WTC11 (cell line): Measurements from ENCODE around the gene MYL11. TPM values are rescaled to one million over a fixed set of nuclear protein-coding genes. Genes with fewer than 3 reads are reported as not detected.
"Not testable (repeated sequence)": the region's sequence is repeated elsewhere in the genome, so short reads cannot be mapped to it uniquely, and the experiment has no call there.

Experiments used
- ATAC-seq: fragments of 200-7000 bp; cut with Tn5 transposase; 2 replicates; pipeline ENCODE4 v1.10.0; 2021; ENCODE audit warnings: mild to moderate bottlenecking, moderate library complexity
- CTCF ChIA-PET: fragments of 300-600 bp; sonication (Branson Sonifier 250); formaldehyde crosslinking; loops from one replicate; lab custom pipeline; 2021; ENCODE audit warnings: antibody characterized with exemption; lab: Charles Lee
- POLR2A ChIA-PET: fragments of 350-600 bp; sonication (Branson Sonifier 250); formaldehyde crosslinking; loops from one replicate; lab custom pipeline; 2021; ENCODE audit warnings: antibody characterized with exemption; lab: Charles Lee
- DNase-seq: peaks from one replicate; pipeline ENCODE4 v3.0.0; 2021; ENCODE audit warnings: low spot score
- H3K27ac Mint-ChIP-seq: 2 replicates; pipeline ENCODE4 v1.8.0; 2021; ENCODE audit warnings: mixed read lengths
- H3K27me3 Mint-ChIP-seq: 2 replicates; pipeline ENCODE4 v1.8.0; 2021; ENCODE audit warnings: low read depth, mild to moderate bottlenecking, moderate library complexity, mixed read lengths
- H3K36me3 Mint-ChIP-seq: 2 replicates; pipeline ENCODE4 v1.8.0; 2021; ENCODE audit warnings: mixed read lengths
- H3K4me1 Mint-ChIP-seq: 2 replicates; pipeline ENCODE4 v1.8.0; 2022; ENCODE audit warnings: mixed read lengths
- H3K4me3 Mint-ChIP-seq: 2 replicates; pipeline ENCODE4 v1.8.0; 2021; ENCODE audit warnings: mild to moderate bottlenecking, moderate library complexity, mixed read lengths
- H3K9me3 Mint-ChIP-seq: 2 replicates; pipeline ENCODE4 v1.8.0; 2021; ENCODE audit warnings: mixed read lengths
- ATF1 ChIP-seq: sonication (generic); formaldehyde crosslinking; IDR thresholded peaks from 2 replicates; pipeline ENCODE4 v1.8.1; 2023; ENCODE audit warnings: mild to moderate bottlenecking, moderate library complexity, missing genetic modification reagents
- FOXK1 ChIP-seq: sonication (generic); formaldehyde crosslinking; IDR thresholded peaks from 2 replicates; pipeline ENCODE4 v1.8.0; 2022; ENCODE audit warnings: mild to moderate bottlenecking, moderate library complexity, missing genetic modification reagents
- FOXP1 ChIP-seq: sonication (generic); formaldehyde crosslinking; IDR thresholded peaks from 2 replicates; pipeline ENCODE4 v1.8.0; 2022; ENCODE audit warnings: missing genetic modification reagents, mild to moderate bottlenecking, moderate library complexity, borderline replicate concordance
- GABPB1 ChIP-seq: sonication (generic); formaldehyde crosslinking; IDR thresholded peaks from 2 replicates; pipeline ENCODE4 v1.8.1; 2023; ENCODE audit warnings: mild to moderate bottlenecking, missing genetic modification reagents
- MYBL2 ChIP-seq: sonication (generic); formaldehyde crosslinking; IDR thresholded peaks from 2 replicates; pipeline ENCODE4 v1.8.1; 2023; ENCODE audit warnings: mild to moderate bottlenecking, moderate library complexity, missing genetic modification reagents
- SP1 ChIP-seq: sonication (generic); formaldehyde crosslinking; conservative IDR thresholded peaks from 2 replicates; pipeline ENCODE4 v1.8.1; 2022; ENCODE audit warnings: missing genetic modification reagents
- ZNF263 ChIP-seq: sonication (generic); formaldehyde crosslinking; IDR thresholded peaks from 2 replicates; pipeline ENCODE4 v1.8.1; 2022; ENCODE audit warnings: low read depth, mild to moderate bottlenecking, moderate library complexity, missing genetic modification reagents
- total RNA-seq: library from RNA; stranded (reverse); gene quantifications from 3 replicates; pipeline ENCODE4 v1.2.3, GENCODE V29; 2021
- TF ChIP-seq, protein P1 (sequence below): sonication (generic); formaldehyde crosslinking; IDR thresholded peaks from 2 replicates; pipeline ENCODE4 v1.8.1; 2022; ENCODE audit warnings: mild to moderate bottlenecking, moderate library complexity, missing genetic modification reagents
- TF ChIP-seq, protein P2 (sequence below): sonication (generic); formaldehyde crosslinking; IDR thresholded peaks from 2 replicates; pipeline ENCODE4 v1.8.0; 2023; ENCODE audit warnings: missing genetic modification reagents, mild to moderate bottlenecking, borderline replicate concordance
- TF ChIP-seq, protein P3 (sequence below): sonication (generic); formaldehyde crosslinking; IDR thresholded peaks from 2 replicates; pipeline ENCODE4 v1.8.1; 2023; ENCODE audit warnings: mild to moderate bottlenecking, moderate library complexity, missing genetic modification reagents
- TF ChIP-seq, protein P4 (sequence below): sonication (generic); formaldehyde crosslinking; IDR thresholded peaks from 2 replicates; pipeline ENCODE4 v1.8.1; 2023; ENCODE audit warnings: mild to moderate bottlenecking, missing genetic modification reagents
- TF ChIP-seq, protein P5 (sequence below): sonication (generic); formaldehyde crosslinking; IDR thresholded peaks from 2 replicates; pipeline ENCODE4 v1.8.0; 2022; ENCODE audit warnings: mild to moderate bottlenecking, missing genetic modification reagents

MYL11 gene
- total RNA-seq, 1 experiment from 2014 or later = 1.3 TPM

DNA sequence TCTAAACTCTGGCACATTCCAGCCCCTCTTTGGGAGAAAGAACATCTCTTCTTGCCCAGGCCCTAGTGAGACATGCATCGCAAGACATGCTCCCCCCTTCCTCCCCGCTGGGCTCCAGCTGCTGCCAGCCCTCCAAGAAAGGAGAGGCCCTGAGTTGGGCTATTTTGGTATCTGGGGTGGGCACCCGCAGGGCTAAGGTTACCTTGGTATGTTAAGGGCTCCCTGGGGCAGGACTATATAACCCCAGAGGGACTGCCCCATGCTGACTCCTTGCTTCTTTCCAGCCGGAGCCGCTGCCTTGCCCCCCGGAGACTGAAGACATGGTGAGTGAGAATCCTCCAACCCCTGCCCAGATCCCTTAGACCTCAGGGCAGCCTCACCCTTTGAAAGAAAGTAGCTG lies at the start of gene MYL11 (continued):
- no peak for TF ChIP-seq ATF1 (CRISPR knock-in tag)
- TF ChIP-seq, all 79 proteins: peak for 0

DNA sequence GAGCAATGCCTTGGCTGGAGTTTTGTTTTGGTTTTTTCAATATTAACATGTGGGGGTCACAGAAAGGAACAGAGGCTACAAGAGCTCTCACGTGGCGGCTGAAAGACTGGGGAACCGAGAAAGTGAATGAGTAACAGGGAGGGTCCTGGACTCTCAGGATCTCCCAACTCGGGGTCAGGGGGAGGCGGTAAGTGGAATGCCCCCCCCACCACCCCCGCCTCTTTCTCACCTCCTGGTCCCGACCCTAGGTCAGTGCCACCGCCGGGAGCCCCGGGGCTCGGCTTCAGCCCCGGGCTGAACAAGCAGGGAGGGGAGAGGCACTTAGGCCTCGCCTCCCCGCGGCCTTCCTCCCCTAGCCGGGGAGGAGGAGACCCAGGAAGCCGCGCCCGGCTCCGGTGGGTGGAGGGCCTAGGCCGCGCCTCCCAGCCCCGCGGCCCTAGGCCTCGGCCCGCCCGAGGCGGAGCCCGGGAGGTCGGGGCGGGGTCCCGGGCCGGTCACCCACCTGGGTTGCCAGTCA lies 40.1 kb upstream of the MYL11 start:
- H3K27ac Mint-ChIP-seq = peak overlapping the region; percentile 98
- H3K4me1 Mint-ChIP-seq = peaks cover 11% of the 10 kb centered on the region
- peak; percentile 96 for ATAC-seq
- peak; percentile 82 for DNase-seq
- H3K4me3 Mint-ChIP-seq = peak overlapping the region; percentile 95
- ChIA-PET CTCF (interaction anchor here (0.9 to 1.6 kb wide), 6 partner anchors 18 to 281 kb away, joined by 3 to 4 read pairs (median 4); partner anchors contain the start of genes DCTPP1 and ZNF48), POLR2A (interaction anchor here (1.4 to 1.5 kb wide), 2 partner anchors 83 to 95 kb away, joined by 4 to 5 read pairs; partner anchors contain the start of gene DCTPP1)
- H3K27me3 Mint-ChIP-seq, H3K36me3 Mint-ChIP-seq, H3K9me3 Mint-ChIP-seq: not testable (repeated sequence)

DNA sequence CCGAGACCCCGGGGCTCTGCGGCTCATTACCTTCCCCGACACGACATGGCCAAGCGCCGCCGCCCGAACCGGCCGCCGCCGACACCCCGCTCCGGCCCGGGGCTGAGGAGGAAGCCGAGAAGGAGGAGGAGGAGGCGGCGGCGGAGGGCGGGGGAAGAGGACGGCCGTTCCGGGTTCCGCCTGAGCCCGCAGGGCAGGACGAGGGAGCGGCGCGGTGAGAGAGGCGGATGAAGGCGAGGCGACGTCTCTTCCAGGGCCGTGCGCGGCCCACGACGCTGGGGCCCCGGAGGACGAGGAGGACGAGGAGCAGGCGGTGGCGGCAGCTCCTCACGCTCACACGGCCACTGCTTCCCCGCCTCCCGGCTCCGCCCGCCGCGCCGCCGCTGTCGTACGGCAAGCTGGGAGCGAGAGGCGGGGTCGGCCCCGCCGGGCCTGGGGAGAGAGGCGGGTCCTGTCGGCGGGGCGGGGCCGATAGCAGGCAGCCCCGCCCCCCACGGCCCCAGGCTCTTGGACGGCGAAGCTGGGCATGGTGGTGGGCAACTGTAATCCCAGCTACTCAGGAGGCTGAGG lies 39.5 kb upstream of the MYL11 start:
- H3K9me3 Mint-ChIP-seq, H3K27me3 Mint-ChIP-seq, H3K36me3 Mint-ChIP-seq: not testable (repeated sequence)
- Mint-ChIP-seq H3K4me3 (peak overlapping the region; percentile 67), H3K4me1 (peaks cover 15% of the 10 kb centered on the region)
- CTCF ChIA-PET = interaction anchor here (0.9 to 1.6 kb wide), 7 partner anchors 18 to 280 kb away, joined by 3 to 4 read pairs (median 3); partner anchors contain the start of genes DCTPP1 and ZNF48
- ATAC-seq (peak; percentile 82), DNase-seq (peak; percentile 86)
- TF ChIP-seq, protein P1, sequence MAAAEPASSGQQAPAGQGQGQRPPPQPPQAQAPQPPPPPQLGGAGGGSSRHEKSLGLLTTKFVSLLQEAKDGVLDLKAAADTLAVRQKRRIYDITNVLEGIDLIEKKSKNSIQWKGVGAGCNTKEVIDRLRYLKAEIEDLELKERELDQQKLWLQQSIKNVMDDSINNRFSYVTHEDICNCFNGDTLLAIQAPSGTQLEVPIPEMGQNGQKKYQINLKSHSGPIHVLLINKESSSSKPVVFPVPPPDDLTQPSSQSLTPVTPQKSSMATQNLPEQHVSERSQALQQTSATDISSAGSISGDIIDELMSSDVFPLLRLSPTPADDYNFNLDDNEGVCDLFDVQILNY (CRISPR knock-in tag) = peak; percentile 56; the same call in 1 of the 2 replicates
- TF ChIP-seq GABPB1 (CRISPR knock-in tag) (peak; percentile 24; the same call in 1 of the 2 replicates), SP1 (CRISPR knock-in tag) (peak; percentile 80), ZNF263 (CRISPR knock-in tag) (peak; percentile 50), FOXK1 (CRISPR knock-in tag) (peak; percentile 47; the same call in 1 of the 2 replicates), FOXP1 (CRISPR knock-in tag) (0 out of 2 replicates have a peak, but pooled peaks have one; percentile 37), MYBL2 (CRISPR knock-in tag) (peak; percentile 62; the same call in 1 of the 2 replicates)
- TF ChIP-seq, protein P2, sequence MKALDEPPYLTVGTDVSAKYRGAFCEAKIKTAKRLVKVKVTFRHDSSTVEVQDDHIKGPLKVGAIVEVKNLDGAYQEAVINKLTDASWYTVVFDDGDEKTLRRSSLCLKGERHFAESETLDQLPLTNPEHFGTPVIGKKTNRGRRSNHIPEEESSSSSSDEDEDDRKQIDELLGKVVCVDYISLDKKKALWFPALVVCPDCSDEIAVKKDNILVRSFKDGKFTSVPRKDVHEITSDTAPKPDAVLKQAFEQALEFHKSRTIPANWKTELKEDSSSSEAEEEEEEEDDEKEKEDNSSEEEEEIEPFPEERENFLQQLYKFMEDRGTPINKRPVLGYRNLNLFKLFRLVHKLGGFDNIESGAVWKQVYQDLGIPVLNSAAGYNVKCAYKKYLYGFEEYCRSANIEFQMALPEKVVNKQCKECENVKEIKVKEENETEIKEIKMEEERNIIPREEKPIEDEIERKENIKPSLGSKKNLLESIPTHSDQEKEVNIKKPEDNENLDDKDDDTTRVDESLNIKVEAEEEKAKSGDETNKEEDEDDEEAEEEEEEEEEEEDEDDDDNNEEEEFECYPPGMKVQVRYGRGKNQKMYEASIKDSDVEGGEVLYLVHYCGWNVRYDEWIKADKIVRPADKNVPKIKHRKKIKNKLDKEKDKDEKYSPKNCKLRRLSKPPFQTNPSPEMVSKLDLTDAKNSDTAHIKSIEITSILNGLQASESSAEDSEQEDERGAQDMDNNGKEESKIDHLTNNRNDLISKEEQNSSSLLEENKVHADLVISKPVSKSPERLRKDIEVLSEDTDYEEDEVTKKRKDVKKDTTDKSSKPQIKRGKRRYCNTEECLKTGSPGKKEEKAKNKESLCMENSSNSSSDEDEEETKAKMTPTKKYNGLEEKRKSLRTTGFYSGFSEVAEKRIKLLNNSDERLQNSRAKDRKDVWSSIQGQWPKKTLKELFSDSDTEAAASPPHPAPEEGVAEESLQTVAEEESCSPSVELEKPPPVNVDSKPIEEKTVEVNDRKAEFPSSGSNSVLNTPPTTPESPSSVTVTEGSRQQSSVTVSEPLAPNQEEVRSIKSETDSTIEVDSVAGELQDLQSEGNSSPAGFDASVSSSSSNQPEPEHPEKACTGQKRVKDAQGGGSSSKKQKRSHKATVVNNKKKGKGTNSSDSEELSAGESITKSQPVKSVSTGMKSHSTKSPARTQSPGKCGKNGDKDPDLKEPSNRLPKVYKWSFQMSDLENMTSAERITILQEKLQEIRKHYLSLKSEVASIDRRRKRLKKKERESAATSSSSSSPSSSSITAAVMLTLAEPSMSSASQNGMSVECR (CRISPR knock-in tag) = 0 out of 2 replicates have a peak, but pooled peaks have one; percentile 17
- TF ChIP-seq, protein P3, sequence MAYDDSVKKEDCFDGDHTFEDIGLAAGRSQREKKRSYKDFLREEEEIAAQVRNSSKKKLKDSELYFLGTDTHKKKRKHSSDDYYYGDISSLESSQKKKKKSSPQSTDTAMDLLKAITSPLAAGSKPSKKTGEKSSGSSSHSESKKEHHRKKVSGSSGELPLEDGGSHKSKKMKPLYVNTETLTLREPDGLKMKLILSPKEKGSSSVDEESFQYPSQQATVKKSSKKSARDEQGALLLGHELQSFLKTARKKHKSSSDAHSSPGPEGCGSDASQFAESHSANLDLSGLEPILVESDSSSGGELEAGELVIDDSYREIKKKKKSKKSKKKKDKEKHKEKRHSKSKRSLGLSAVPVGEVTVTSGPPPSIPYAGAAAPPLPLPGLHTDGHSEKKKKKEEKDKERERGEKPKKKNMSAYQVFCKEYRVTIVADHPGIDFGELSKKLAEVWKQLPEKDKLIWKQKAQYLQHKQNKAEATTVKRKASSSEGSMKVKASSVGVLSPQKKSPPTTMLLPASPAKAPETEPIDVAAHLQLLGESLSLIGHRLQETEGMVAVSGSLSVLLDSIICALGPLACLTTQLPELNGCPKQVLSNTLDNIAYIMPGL (CRISPR knock-in tag) = peak; percentile 38; the same call in 1 of the 2 replicates
- TF ChIP-seq, protein P4, sequence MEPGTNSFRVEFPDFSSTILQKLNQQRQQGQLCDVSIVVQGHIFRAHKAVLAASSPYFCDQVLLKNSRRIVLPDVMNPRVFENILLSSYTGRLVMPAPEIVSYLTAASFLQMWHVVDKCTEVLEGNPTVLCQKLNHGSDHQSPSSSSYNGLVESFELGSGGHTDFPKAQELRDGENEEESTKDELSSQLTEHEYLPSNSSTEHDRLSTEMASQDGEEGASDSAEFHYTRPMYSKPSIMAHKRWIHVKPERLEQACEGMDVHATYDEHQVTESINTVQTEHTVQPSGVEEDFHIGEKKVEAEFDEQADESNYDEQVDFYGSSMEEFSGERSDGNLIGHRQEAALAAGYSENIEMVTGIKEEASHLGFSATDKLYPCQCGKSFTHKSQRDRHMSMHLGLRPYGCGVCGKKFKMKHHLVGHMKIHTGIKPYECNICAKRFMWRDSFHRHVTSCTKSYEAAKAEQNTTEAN (CRISPR knock-in tag) = 0 out of 2 replicates have a peak, but pooled peaks have one; percentile 45
- TF ChIP-seq, protein P5, sequence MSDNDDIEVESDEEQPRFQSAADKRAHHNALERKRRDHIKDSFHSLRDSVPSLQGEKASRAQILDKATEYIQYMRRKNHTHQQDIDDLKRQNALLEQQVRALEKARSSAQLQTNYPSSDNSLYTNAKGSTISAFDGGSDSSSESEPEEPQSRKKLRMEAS (CRISPR knock-in tag) = 0 out of 2 replicates have a peak, but pooled peaks have one; percentile 36
- TF ChIP-seq, all 79 proteins: peak for 11; not testable (repeated sequence) for 68
- POLR2A ChIA-PET = interaction anchor here (0.7 to 1.5 kb wide), 4 partner anchors 20 to 95 kb away, joined by 4 to 6 read pairs (median 4); partner anchors contain the start of genes CD2BP2 and DCTPP1
- not testable (repeated sequence) for H3K27ac Mint-ChIP-seq
